OCI-LY3 (cell line): ENCODE data around the gene ITGA7.

Experiments
- H2AFZ ChIP-seq: fragments of 200-600, 300-600 bp; shearing (Covaris generic); 2 replicates; pipeline ENCODE4 v1.6.0; 2014; ENCODE audit warnings: antibody characterized with exemption, low read depth, low read length
- H3K27ac ChIP-seq: fragments of 200-600, 300-600 bp; sonication (generic); 2 replicates; pipeline ENCODE4 v1.5.1; 2014; ENCODE audit warnings: mild to moderate bottlenecking, low read length, moderate library complexity, mixed read lengths
- H3K27me3 ChIP-seq: fragments of 200-600, 300-600 bp; sonication (generic); 2 replicates; pipeline ENCODE4 v1.6.1; 2014; ENCODE audit warnings: low read depth, low read length, mixed read lengths
- H3K36me3 ChIP-seq: fragments of 200-600, 300-600 bp; sonication (generic); replicated peaks from 2 replicates; pipeline ENCODE3; 2014; ENCODE audit warnings: low read depth, low read length, mixed read lengths
- H3K4me1 ChIP-seq: fragments of 300-600, 200-600 bp; sonication (generic); 2 replicates; pipeline ENCODE4 v1.6.1; 2014; ENCODE audit warnings: low read length, mixed read lengths
- H3K4me2 ChIP-seq: fragments of 200-600, 300-600 bp; sonication (generic); 2 replicates; pipeline ENCODE4 v1.6.1; 2014; ENCODE audit warnings: low read length, mixed read lengths
- H3K4me3 ChIP-seq: fragments of 300-600, 200-600 bp; sonication (generic); 2 replicates; pipeline ENCODE4 v1.5.1; 2014; ENCODE audit warnings: antibody characterized with exemption, mild to moderate bottlenecking, low read length, moderate library complexity
- H3K79me2 ChIP-seq: fragments of 300-600, 200-600 bp; shearing (Covaris generic); 2 replicates; pipeline ENCODE4 v1.6.1; 2014; ENCODE audit warnings: mild to moderate bottlenecking, low read length, mixed read lengths
- H3K9ac ChIP-seq: fragments of 300-600, 200-600 bp; shearing (Covaris generic); 2 replicates; pipeline ENCODE4 v1.6.0; 2014; ENCODE audit warnings: mild to moderate bottlenecking, low read length, moderate library complexity
- H3K9me3 ChIP-seq: fragments of 200-600, 300-600 bp; shearing (Covaris generic); 2 replicates; pipeline ENCODE4 v1.6.1; 2014; ENCODE audit warnings: low read length, mixed read lengths; ENCODE audit not compliant: insufficient read depth
- H4K20me1 ChIP-seq: fragments of 200-600, 300-600 bp; sonication (generic); 2 replicates; pipeline ENCODE4 v1.6.1; 2016; ENCODE audit warnings: low read length, mixed read lengths; ENCODE audit not compliant: insufficient read depth
- CTCF ChIP-seq: fragments of 200-600, 300-600 bp; sonication (generic); IDR thresholded peaks from 2 replicates; pipeline ENCODE4 v1.5.1; 2014; ENCODE audit warnings: antibody characterized with exemption, low read length, low read depth
- EZH2phosphoT487 ChIP-seq: fragments of 200-600 bp; shearing (Covaris generic); IDR thresholded peaks from 2 replicates; pipeline ENCODE4 v1.6.1; 2018; ENCODE audit warnings: antibody characterized with exemption, mixed run types, low read depth

ITGA7 gene

GRCh38 chr12:55637467-55637866, 70.2 kb downstream of the ITGA7 start:
- H3K9ac ChIP-seq, result no peak overlapping the region

GRCh38 chr12:55636853-55637252, 70.9 kb downstream of the ITGA7 start, which contains the start of gene OR10P1:
Gene OR10P1, plus strand, starts transcription at chr12:55636892. Its CDS starts 0 bp downstream, at chr12:55636892.
- no peak within 1 kb of the TSS for H3K27ac ChIP-seq
- H3K27me3 ChIP-seq, result peaks cover 19% of the 10 kb centered on the region; the same call in 1 of the 2 replicates
- no peak within 1 kb of the TSS for H3K4me3 ChIP-seq

More at GRCh38 chr12:55637467-55637866, 70.2 kb downstream of the ITGA7 start:
- Histone ChIP-seq H3K79me2 (no peaks in the 10 kb centered on the region), H2AFZ (no peak overlapping the region), H3K4me2 (no peak overlapping the region), H3K27me3 (peaks cover 19% of the 10 kb centered on the region; the same call in 1 of the 2 replicates), H3K4me1 (peaks cover 15% of the 10 kb centered on the region), H3K36me3 (no peaks in the 10 kb centered on the region), H4K20me1 (no peaks in the 10 kb centered on the region), H3K9me3 (no peaks in the 10 kb centered on the region), H3K27ac (no peak overlapping the region), H3K4me3 (no peak overlapping the region)
- TF ChIP-seq EZH2phosphoT487 (no peak), CTCF (no peak)

GRCh38 chr12:55636116-55636655, 71.5 kb downstream of the ITGA7 start:
- no peaks in the 10 kb centered on the region for H3K36me3 ChIP-seq
- no peaks in the 10 kb centered on the region for H4K20me1 ChIP-seq
- no peaks in the 10 kb centered on the region for H3K79me2 ChIP-seq
- TF ChIP-seq CTCF, result no peak
- no peak for TF ChIP-seq EZH2phosphoT487
- H3K9ac ChIP-seq, result no peak overlapping the region
- H3K4me2 ChIP-seq, result no peak overlapping the region
- H3K4me1 ChIP-seq, result peaks cover 2% of the 10 kb centered on the region; the same call in 1 of the 2 replicates
- H3K27me3 ChIP-seq, result peaks cover 23% of the 10 kb centered on the region; the same call in 1 of the 2 replicates
- H3K9me3 ChIP-seq, result no peaks in the 10 kb centered on the region
- no peak overlapping the region for H2AFZ ChIP-seq
- no peak overlapping the region for H3K4me3 ChIP-seq
- H3K27ac ChIP-seq, result no peak overlapping the region

More at GRCh38 chr12:55636853-55637252, 70.9 kb downstream of the ITGA7 start, which contains the start of gene OR10P1:
- Histone ChIP-seq H3K4me2 (no peak within 1 kb of the TSS), H3K9me3 (no peaks in the 10 kb centered on the region), H4K20me1 (no peaks in the 10 kb centered on the region), H2AFZ (no peak within 1 kb of the TSS), H3K79me2 (no peaks in the 10 kb centered on the region), H3K36me3 (no peaks in the 10 kb centered on the region), H3K4me1 (peaks cover 9% of the 10 kb centered on the region), H3K9ac (no peak within 1 kb of the TSS)
- TF ChIP-seq EZH2phosphoT487, result no peak
- TF ChIP-seq CTCF, result no peak
